SU-DHL-6 (cell line): ENCODE results near the gene ZCCHC7.

Experiments
- H2AFZ ChIP-seq: fragments of 200-600 bp; sonication (generic); 2 replicates; pipeline ENCODE4 v1.6.1; 2014; ENCODE audit warnings: low read depth, mild to moderate bottlenecking, moderate library complexity, mixed read lengths, antibody characterized with exemption, low read length; ENCODE audit not compliant: severe bottlenecking
- H3F3A ChIP-seq: fragments of 200-600 bp; shearing (Covaris generic); 2 replicates; pipeline ENCODE4 v1.6.0; 2016; ENCODE audit warnings: antibody characterized with exemption, mild to moderate bottlenecking; ENCODE audit not compliant: insufficient read depth
- H3K27ac ChIP-seq: fragments of 200-600 bp; sonication (generic); 2 replicates; pipeline ENCODE4 v1.5.1; 2016; ENCODE audit warnings: low read depth, mild to moderate bottlenecking, low read length, moderate library complexity, mixed read lengths
- H3K27me3 ChIP-seq: fragments of 200-600 bp; sonication (generic), shearing (Covaris generic); 2 replicates; pipeline ENCODE4 v1.6.0; 2014; ENCODE audit warnings: mild to moderate bottlenecking, low read length
- H3K36me3 ChIP-seq: fragments of 200-600 bp; sonication (generic); 2 replicates; pipeline ENCODE4 v1.6.1; 2014; ENCODE audit warnings: mild to moderate bottlenecking, low read length, mixed read lengths
- H3K4me2 ChIP-seq: fragments of 300-600, 200-600 bp; shearing (Covaris generic), sonication (generic); 2 replicates; pipeline ENCODE4 v1.6.0; 2014; ENCODE audit warnings: low read length, low read depth, mild to moderate bottlenecking; ENCODE audit not compliant: poor library complexity, severe bottlenecking
- H3K4me3 ChIP-seq: fragments of 200-600 bp; sonication (generic); 2 replicates; pipeline ENCODE4 v1.5.1; 2014; ENCODE audit warnings: antibody characterized with exemption, low read length, mild to moderate bottlenecking, mixed read lengths; ENCODE audit not compliant: insufficient read depth, poor library complexity, severe bottlenecking
- H3K79me2 ChIP-seq: fragments of 200-600 bp; sonication (generic); 2 replicates; pipeline ENCODE4 v1.6.1; 2014; ENCODE audit warnings: mild to moderate bottlenecking, low read length, moderate library complexity; ENCODE audit not compliant: insufficient read depth
- H3K9ac ChIP-seq: fragments of 200-600 bp; sonication (generic); 2 replicates; pipeline ENCODE4 v1.7.0; 2014; ENCODE audit warnings: mild to moderate bottlenecking, low read length
- H3K9me2 ChIP-seq: fragments of 200-600 bp; sonication (generic); replicated peaks from 2 replicates; pipeline ENCODE4 v1.6.1; 2014; ENCODE audit warnings: low read length; ENCODE audit not compliant: insufficient read depth
- H3K9me3 ChIP-seq: fragments of 200-600 bp; sonication (generic); 2 replicates; pipeline ENCODE4 v1.6.1; 2014; ENCODE audit warnings: low read length, mixed read lengths; ENCODE audit not compliant: insufficient read depth
- H4K20me1 ChIP-seq: fragments of 200-600 bp; sonication (generic); 2 replicates; pipeline ENCODE4 v1.6.1; 2014; ENCODE audit warnings: low read depth, mild to moderate bottlenecking, antibody characterized with exemption, low read length, moderate library complexity, mixed read lengths
- CTCF ChIP-seq: fragments of 200-600 bp; sonication (generic); IDR thresholded peaks from one replicate; pipeline ENCODE4 v1.5.1; 2017; ENCODE audit warnings: antibody characterized with exemption, mild to moderate bottlenecking, low read length, moderate library complexity; ENCODE audit not compliant: insufficient read depth, poor library complexity, severe bottlenecking
- EZH2phosphoT487 ChIP-seq: fragments of 200-600 bp; sonication (generic), shearing (Covaris generic); conservative IDR thresholded peaks from 2 replicates; pipeline ENCODE4 v1.6.1; 2018; ENCODE audit warnings: mild to moderate bottlenecking, antibody characterized with exemption, low read length, moderate library complexity, mixed read lengths

Gene ZCCHC7

GRCh38 chr9:37380570-37380969 is 260.2 kb downstream of the ZCCHC7 start:
- Histone ChIP-seq H3K9ac (peak overlapping the region; percentile 62), H3K4me2 (peak overlapping the region; percentile 48)

GRCh38 chr9:37381094-37381741 is 260.8 kb downstream of the ZCCHC7 start:
- Histone ChIP-seq H3K9me2 (no peaks in the 10 kb centered on the region), H3K9me3 (0 out of 2 replicates have a peak, but pooled peaks cover 4% of the 10 kb centered on the region), H3K4me3 (no peak overlapping the region), H4K20me1 (no peaks in the 10 kb centered on the region), H3K9ac (peak overlapping the region; percentile 62), H3K79me2 (no peaks in the 10 kb centered on the region; the same call in 1 of the 2 replicates), H3K27me3 (no peaks in the 10 kb centered on the region), H3K36me3 (peaks cover 3% of the 10 kb centered on the region; the same call in 1 of the 2 replicates), H3F3A (peaks cover 90% of the 10 kb centered on the region), H3K27ac (peak overlapping the region; percentile 97), H2AFZ (peak overlapping the region; percentile 3), H3K4me2 (peak overlapping the region; percentile 48)
- TF ChIP-seq CTCF (no peak), EZH2phosphoT487 (no peak)

More at GRCh38 chr9:37380570-37380969, 260.2 kb downstream of the ZCCHC7 start:
- Histone ChIP-seq H3K79me2 (no peaks in the 10 kb centered on the region; the same call in 1 of the 2 replicates), H2AFZ (no peak overlapping the region), H3K27ac (peak overlapping the region; percentile 97), H3K9me2 (no peaks in the 10 kb centered on the region), H3K36me3 (peaks cover 3% of the 10 kb centered on the region; the same call in 1 of the 2 replicates), H3K4me3 (no peak overlapping the region), H3K27me3 (no peaks in the 10 kb centered on the region), H3K9me3 (0 out of 2 replicates have a peak, but pooled peaks cover 4% of the 10 kb centered on the region), H4K20me1 (no peaks in the 10 kb centered on the region), H3F3A (peaks cover 90% of the 10 kb centered on the region)
- TF ChIP-seq EZH2phosphoT487 (no peak), CTCF (no peak)

GRCh38 chr9:37382161-37382981 is 262.0 kb downstream of the ZCCHC7 start:
- peak overlapping the region; percentile 1 for H3K4me3 ChIP-seq
- no peaks in the 10 kb centered on the region; the same call in 1 of the 2 replicates for H3K79me2 ChIP-seq
- H2AFZ ChIP-seq = no peak overlapping the region
- H3K9me3 ChIP-seq = 0 out of 2 replicates have a peak, but pooled peaks cover 4% of the 10 kb centered on the region
- TF ChIP-seq CTCF = no peak
- no peak for TF ChIP-seq EZH2phosphoT487
- H3F3A ChIP-seq = peaks cover 87% of the 10 kb centered on the region
- peak overlapping the region; percentile 48 for H3K4me2 ChIP-seq
- peak overlapping the region; percentile 97 for H3K27ac ChIP-seq
- H3K27me3 ChIP-seq = no peaks in the 10 kb centered on the region
- H3K9me2 ChIP-seq = no peaks in the 10 kb centered on the region
- H4K20me1 ChIP-seq = no peaks in the 10 kb centered on the region
- peaks cover 3% of the 10 kb centered on the region; the same call in 1 of the 2 replicates for H3K36me3 ChIP-seq
- H3K9ac ChIP-seq = peak overlapping the region; percentile 62
